NCI-H2081 (cell line): ENCODE results near the gene FAM25A.
A peak's percentile ranks its signal among the peaks of the same experiment; 100 is the strongest.
"Not testable (repeated sequence)": the region's sequence is repeated elsewhere in the genome, so short reads cannot be mapped to it uniquely, and the experiment has no call there.

Experiments used
- DNase-seq, 2 experiments: peaks; one replicate each; lab custom pipeline; 2025; lab: John Stamatoyannopoulos, UW

Gene FAM25A

GRCh38 chr10:87013528-87013927, 6.6 kb upstream of the FAM25A start:
- DNase-seq = not testable (repeated sequence)

- not testable (repeated sequence) for DNase-seq
These were observed 4.9 kb upstream of the FAM25A start for GRCh38 chr10:87014986-87015716.

DNA sequence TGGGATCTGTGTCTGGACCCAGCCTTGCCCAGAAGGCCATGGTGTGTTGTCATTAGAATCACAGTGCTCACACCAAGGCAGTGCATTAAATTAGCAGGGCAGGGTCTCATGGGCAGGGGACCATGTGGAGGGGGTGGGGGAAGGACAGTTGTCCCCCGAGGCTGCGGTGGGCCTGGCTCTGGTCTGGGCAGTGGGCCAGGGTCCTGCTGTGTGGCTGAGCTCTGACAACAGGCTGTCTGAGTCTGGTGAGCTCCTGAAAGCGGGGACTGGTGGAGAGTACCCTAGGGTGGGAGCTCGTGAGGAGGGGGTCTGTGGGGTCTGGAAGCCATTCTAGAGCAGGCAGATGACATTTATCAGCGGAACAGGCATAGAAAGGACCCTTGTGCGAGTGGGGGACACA, 2.0 kb upstream of the FAM25A start:
- not testable (repeated sequence) for DNase-seq

DNA sequence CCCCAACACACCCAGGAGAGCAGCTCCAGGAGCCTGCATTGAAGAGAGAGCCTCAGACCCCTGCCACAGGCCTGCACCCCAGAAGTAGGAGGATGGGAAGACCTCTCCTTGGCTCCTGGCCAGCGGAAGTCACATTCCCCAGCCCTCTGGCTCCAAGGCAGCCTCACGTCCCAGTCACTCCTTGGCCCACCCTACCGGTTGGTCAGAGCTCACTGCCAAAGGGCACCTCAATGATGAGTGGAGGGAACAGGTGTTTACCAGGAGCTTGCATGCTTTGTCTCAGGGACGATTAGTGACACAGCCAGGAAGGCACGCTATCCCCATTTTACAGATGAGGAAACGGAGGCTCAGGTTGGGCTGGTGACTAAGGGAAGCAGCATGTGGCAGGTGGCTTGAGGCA, 1.0 kb upstream of the FAM25A start:
- DNase-seq = not testable (repeated sequence)

DNA sequence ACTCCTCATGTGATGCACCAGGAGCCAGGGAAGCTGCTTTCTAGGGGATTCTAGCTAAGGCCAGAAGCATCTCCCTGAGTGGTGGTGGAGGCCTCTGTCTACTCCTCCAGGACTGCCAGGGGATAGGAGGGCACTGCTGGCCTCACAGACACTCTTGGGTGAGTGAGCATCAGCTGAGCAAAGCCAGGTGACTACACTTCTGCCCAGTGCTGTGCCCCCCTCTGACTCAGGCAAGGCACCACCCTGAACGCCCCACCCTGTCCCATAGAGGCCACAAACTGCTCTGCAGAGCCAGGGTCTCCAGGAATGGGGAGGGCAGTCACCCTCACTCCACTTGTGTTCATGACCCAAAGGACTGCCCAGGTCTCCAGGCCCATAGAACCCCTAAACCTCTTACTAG, 590 bp upstream of the FAM25A start:
- DNase-seq = not testable (repeated sequence)

- not testable (repeated sequence) for DNase-seq
These were observed 5.3 kb downstream of the FAM25A start for GRCh38 chr10:87025285-87025958.

DNA sequence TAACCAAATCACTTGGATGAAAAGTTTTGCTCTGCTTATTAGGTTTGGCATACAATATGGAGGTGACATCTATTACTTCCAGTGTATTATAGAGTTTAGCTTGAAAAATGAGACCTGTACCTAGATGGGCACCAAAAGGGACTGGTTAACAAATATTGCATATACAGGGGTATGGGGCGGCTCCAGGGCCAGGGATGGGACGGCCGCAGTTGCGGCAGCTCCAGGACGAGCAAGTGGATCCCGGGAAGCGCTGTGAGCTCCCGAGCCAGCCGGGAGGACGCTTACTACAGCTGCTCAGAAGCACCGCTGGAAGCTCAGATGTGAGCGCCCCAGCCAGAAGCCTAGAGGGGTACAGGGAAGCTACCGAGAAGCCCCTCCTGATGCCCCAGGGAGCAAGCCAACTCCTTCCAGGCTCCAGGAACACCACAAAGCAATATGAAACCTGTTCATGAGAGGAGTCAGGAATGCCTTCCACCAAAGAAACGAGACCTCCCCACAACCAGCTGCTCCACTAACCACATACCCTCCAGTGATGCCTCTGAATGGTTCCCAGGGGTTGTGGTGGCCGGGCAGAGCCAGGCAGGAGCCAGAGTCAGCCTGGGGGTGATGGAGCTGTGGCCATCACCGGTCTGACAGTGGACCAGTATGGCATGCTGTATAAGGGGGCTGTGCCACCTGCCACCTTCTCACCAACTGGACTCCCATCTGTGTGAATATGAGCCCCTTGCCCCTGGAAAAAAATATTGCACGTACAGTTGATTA, 6.8 kb downstream of the FAM25A start:
- DNase-seq = not testable (repeated sequence)

DNA sequence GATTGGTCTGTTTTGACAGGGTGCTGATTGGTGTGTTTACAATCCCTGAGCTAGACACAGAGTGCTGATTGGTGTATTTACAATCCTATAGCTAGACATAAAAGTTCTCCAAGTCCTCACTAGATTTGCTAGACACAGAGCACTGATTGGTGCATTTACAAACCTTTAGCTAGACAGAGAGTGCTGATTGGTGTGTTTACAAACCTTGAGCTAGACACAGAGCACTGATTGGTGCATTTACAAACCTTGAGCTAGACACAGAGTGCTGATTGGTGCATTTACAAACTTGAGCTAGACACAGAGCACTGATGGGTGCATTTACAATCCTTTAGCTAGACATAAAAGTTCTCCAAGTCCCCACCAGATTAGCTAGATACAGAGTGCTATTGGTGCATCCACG, 10.3 kb downstream of the FAM25A start:
- DNase-seq = not testable (repeated sequence)

DNA sequence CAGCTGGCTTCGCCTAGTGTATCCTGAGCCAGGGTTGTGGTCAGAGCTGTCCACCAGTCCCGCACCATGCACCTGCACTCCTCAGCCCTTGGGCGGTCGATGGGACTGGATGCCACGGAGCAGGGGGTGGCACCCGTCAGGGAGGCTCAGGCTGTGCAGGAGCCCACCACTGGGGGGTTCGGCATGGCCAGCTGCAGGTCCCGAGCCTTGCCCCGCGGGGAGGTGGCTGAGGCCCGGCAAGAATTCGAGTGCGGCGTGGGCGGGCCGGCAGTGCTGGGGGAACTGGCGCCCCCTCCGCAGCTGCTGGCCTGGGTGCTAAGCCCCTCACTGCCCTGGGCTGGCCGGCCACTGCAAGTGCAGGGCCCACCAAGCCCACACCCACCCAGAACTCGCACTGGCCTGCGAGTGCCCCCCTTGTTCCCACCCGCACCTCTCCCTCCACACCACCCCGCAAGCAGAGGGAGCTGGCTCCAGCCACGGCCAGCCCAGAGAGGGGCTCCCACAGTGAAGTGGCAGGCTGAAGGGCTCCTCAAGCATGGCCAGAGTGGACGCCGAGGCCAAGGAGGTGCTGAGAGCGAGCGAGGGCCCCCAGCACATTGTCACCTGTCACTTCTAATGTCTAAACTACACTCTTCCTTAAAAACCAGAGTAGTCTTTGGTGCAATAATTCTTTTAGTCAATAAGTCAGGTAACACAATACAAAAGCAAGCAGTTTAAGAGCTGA, 11.0 kb downstream of the FAM25A start:
- no peak for DNase-seq

- no peak for DNase-seq
These were observed 16.5 kb downstream of the FAM25A start for GRCh38 chr10:87036623-87037022.

DNA sequence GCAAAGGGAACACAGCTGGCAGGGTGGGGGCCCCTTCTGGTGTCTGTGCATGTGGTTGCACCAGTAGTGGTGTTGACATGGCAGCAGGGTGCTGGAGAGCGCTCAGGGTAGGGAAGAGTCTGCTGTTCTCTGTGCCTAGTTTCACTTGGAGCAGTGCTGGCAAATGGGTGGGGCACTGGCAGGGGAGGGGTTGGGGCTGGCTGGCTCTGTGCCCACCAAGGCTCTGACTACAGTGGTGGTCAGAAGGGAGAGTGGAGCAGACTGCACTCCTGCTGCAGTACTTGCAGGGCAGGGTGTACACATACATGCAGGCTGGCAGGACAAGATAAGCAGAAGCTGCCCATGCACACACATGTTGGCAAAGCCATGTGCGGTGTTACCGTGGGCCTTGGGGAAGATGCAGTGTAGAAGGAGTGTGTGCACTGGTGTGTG, 18.2 kb downstream of the FAM25A start:
- no peak for DNase-seq

GRCh38 chr10:87038786-87039185, 18.7 kb downstream of the FAM25A start:
- no peak for DNase-seq

DNA sequence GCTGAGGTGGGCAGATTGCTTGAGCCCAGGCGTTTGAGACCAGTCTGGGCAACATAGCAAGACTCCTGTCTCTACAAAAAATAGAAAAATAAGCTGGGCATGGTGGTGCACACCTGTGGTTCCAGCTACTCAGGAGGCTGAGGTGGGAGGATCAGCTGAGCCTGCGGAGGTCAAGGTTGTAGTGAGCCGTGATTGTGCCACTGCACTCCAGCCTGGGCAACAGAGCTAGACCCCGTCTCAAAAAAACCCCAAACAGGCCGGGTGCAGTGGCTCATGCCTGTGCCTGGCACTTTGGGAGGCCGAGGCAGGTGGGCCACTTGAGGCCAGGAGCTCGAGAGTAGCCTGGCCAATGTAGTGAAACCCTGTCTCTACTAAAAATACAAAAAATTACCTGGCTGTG, 23.5 kb downstream of the FAM25A start:
- DNase-seq = not testable (repeated sequence)

DNA sequence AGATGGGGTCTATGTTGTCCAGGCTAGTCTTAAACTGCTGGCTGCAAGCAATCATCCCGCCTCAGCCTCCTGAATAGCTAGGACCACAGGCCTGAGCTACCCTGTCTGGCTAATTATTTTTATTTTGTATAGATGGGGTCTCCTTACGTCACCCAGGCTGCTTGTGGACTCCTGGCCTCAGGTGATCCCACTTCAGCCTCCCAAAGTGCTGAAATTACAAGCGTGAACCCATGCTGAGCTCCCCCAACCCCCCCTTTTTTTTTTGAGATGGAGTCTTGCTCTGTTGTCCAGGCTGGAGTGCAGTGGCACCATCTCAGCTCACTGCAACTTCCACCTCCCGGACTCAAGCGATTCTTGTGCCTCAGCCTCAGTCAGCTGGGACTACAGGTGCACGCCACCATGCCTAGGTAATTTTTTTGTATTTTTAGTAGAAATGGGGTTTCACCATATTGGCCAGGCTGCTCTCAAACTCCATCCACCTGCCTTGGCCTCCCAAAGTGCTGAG, 25.4 kb downstream of the FAM25A start:
- no peak for DNase-seq

DNA sequence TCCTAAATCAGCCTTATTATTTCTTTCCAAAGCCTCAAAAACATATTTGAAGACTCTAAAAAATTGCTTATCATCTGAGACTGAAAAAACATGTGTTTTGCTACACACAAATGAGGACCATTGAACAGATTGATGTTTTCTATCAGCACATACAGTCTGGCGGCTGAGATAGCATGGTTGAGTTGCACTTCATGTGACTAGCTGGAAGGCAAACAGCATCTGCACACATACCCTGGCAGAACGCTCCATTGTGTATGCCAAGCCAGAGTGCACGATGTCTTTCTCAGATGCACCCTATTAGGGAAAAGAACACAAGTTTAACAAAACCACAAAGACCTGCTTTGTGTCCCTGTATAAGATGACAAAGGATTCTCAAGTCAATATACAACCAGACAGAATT, 33.0 kb downstream of the FAM25A start:
- peak; percentile 18 to 70 for DNase-seq

- DNase-seq = no peak
These were observed 33.6 kb downstream of the FAM25A start for GRCh38 chr10:87053577-87054181.

DNA sequence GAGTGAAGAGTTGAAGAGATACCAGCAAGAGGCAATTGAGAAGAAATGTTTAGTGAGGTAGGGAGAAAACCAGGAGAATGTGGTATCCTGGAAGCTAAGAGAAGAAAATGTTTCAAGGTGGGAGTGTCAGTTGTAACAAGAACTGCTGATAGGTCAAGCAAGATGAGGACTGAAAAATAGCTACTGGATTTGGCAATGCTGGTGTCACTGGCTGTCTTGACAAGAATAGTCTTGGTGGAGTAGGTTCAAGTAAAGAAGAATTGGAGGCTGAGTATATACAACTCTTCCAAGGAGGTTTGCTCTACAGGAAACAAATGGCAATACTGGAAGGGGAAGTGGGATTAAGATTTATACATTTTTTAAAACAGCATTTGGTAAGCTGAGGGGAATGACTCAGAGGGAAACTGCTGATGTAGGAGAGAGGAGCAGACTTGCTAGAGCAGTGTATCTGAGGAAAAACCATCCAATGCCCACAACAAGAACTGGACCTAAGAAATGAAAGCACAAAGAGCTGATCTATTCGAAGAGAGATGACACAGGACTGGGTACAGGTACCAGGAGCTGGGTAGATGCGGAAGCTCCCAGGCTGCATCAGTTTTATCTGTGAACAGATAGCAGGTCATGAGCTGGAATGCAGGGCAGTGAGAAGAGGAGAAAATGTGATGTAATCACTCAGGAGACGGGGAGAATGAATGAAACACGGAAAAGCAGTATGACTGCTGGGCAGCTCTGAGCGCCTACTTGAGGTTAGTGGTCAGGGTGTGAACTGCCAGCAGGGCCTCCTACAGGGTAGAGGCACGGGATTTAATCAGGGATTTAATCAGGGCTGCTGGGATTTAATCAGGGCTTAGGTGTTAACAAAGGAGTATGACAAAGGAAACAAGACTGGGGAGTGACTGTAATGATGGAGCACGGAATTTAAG, 34.5 kb downstream of the FAM25A start:
- no peak for DNase-seq

DNA sequence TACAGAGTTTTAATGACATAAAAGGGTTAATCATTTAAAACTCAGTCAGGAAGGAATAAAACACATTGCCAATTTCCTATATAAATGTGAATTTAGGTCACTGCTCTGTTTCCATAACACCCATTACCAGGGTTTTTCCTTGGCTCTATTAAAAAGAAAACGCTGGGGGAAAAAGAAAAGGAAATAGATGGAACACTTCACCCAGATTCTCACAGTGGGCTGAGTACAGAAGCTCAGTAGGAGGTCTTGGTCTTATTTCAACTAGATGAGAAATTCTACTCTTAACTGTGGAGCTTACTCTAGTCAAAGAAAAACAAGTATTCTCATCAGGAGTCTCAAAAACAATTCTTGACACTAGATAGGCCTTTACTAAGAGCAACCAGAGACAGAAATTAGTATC, 38.1 kb downstream of the FAM25A start:
- no peak for DNase-seq

DNA sequence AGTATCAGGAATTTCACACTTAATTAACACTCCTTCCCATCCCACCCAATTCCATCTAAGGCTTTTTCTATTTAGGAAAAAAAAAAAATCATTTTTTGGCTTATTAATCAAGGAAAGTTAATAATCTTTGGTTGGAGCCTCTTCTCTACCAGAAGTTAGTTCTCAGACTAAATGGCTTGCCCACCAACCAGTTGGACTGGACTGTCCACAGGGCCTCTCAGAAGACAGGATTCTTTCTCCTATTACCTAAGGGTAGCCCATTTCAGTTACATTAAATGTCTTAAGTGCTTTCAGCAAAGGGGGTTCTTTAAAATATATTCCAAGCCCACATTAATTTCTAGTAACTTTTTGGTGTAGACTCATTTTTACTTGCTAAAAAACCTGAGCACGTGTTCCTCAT, 39.3 kb downstream of the FAM25A start:
- no peak for DNase-seq

GRCh38 chr10:87060280-87060928, 40.3 kb downstream of the FAM25A start:
- DNase-seq = peak in 1 of 2 experiments; percentile 4
